ENCODE results near the gene RNF151. TPM values are rescaled to one million over a fixed set of nuclear protein-coding genes. Genes with fewer than 3 reads are reported as not detected.

Gene RNF151
- total RNA-seq, 2 donors from 2014 or later = 0.44 TPM; not detected in 1

- Mint-ChIP-seq H3K4me3 (no peak overlapping the region), H3K36me3 (ENCODE audit: low read depth) (peaks cover 30% of the 10 kb centered on the region), H3K9me3 (no peaks in the 10 kb centered on the region), H3K27ac (no peak overlapping the region), H3K27me3 (ENCODE audit: insufficient read depth) (peaks cover 8% of the 10 kb centered on the region), H3K4me1 (no peaks in the 10 kb centered on the region)
- TF ChIP-seq CTCF (conservative IDR thresholded peaks at IDR 0.05) = no peak
- H3K4me1 ChIP-seq (ENCODE audit: control insufficient read depth, insufficient read depth, low read length) = no peaks in the 10 kb centered on the region
- DNase-seq = no peak
- H3K4me3 ChIP-seq (ENCODE audit: low read length) = no peak overlapping the region
- peaks cover 27% of the 10 kb centered on the region for H3K36me3 ChIP-seq (ENCODE audit: control insufficient read depth, insufficient read depth, low read length)
- 95 to 98% methylated on average over 19 to 26 of the region's 26 CpGs for WGBS, 2 experiments (ENCODE audit: insufficient coverage in 1 of 2, insufficient read length in 1 of 2)
- H3K27ac ChIP-seq (ENCODE audit: low read depth, low read length) = no peak overlapping the region
- no peak overlapping the region for H3K9ac ChIP-seq (ENCODE audit: extremely low read depth, low read length, poor library complexity, severe bottlenecking)
- no peaks in the 10 kb centered on the region for H3K27me3 ChIP-seq (ENCODE audit: control insufficient read depth, insufficient read depth, low read length, poor library complexity, severe bottlenecking)
- no peaks in the 10 kb centered on the region for H3K9me3 ChIP-seq (ENCODE audit: control insufficient read depth, low read length)
Observed at GRCh38 chr16:1997494-1998359, 31.1 kb downstream of the RNF151 start.

- WGBS, 2 experiments (ENCODE audit: insufficient coverage in 1 of 2, insufficient read length in 1 of 2) = 96 to 98% methylated on average over 20 to 27 of the region's 27 CpGs
- Histone ChIP-seq H3K4me1 (ENCODE audit: control insufficient read depth, insufficient read depth, low read length) (no peaks in the 10 kb centered on the region), H3K27ac (ENCODE audit: low read depth, low read length) (no peak overlapping the region), H3K36me3 (ENCODE audit: control insufficient read depth, insufficient read depth, low read length) (peaks cover 34% of the 10 kb centered on the region), H3K9me3 (ENCODE audit: control insufficient read depth, low read length) (no peaks in the 10 kb centered on the region), H3K27me3 (ENCODE audit: control insufficient read depth, insufficient read depth, low read length, poor library complexity, severe bottlenecking) (no peaks in the 10 kb centered on the region), H3K4me3 (ENCODE audit: low read length) (no peak overlapping the region), H3K9ac (ENCODE audit: extremely low read depth, low read length, poor library complexity, severe bottlenecking) (no peak overlapping the region)
- H3K36me3 Mint-ChIP-seq (ENCODE audit: low read depth) = peaks cover 30% of the 10 kb centered on the region
- DNase-seq = no peak
- H3K4me1 Mint-ChIP-seq = no peaks in the 10 kb centered on the region
- no peak for TF ChIP-seq CTCF (conservative IDR thresholded peaks at IDR 0.05)
- no peak overlapping the region for H3K27ac Mint-ChIP-seq
- H3K27me3 Mint-ChIP-seq (ENCODE audit: insufficient read depth) = peaks cover 4% of the 10 kb centered on the region
- H3K9me3 Mint-ChIP-seq = no peaks in the 10 kb centered on the region
- no peak overlapping the region for H3K4me3 Mint-ChIP-seq
Observed at GRCh38 chr16:1998360-1998835, 31.7 kb downstream of the RNF151 start.

- Histone ChIP-seq H3K27me3 (ENCODE audit: control insufficient read depth, insufficient read depth, low read length, poor library complexity, severe bottlenecking) (no peaks in the 10 kb centered on the region), H3K4me3 (ENCODE audit: low read length) (no peak overlapping the region), H3K9ac (ENCODE audit: extremely low read depth, low read length, poor library complexity, severe bottlenecking) (no peak overlapping the region), H3K9me3 (ENCODE audit: control insufficient read depth, low read length) (no peaks in the 10 kb centered on the region), H3K36me3 (ENCODE audit: control insufficient read depth, insufficient read depth, low read length) (peaks cover 36% of the 10 kb centered on the region), H3K27ac (ENCODE audit: low read depth, low read length) (no peak overlapping the region), H3K4me1 (ENCODE audit: control insufficient read depth, insufficient read depth, low read length) (peaks cover 3% of the 10 kb centered on the region)
- no peak for TF ChIP-seq CTCF (conservative IDR thresholded peaks at IDR 0.05)
- no peak for DNase-seq
- no peaks in the 10 kb centered on the region for H3K27me3 Mint-ChIP-seq (ENCODE audit: insufficient read depth)
- 94 to 100% methylated on average over 3 to 39 of the region's 39 CpGs for WGBS, 2 experiments (ENCODE audit: insufficient coverage in 1 of 2, insufficient read length in 1 of 2)
- no peaks in the 10 kb centered on the region for H3K9me3 Mint-ChIP-seq
- H3K36me3 Mint-ChIP-seq (ENCODE audit: low read depth) = peaks cover 30% of the 10 kb centered on the region
- H3K27ac Mint-ChIP-seq = no peak overlapping the region
- H3K4me1 Mint-ChIP-seq = no peaks in the 10 kb centered on the region
- no peak overlapping the region for H3K4me3 Mint-ChIP-seq
Observed at GRCh38 chr16:1998852-1999801, 32.5 kb downstream of the RNF151 start.

Measured in endodermal cell (in vitro differentiated cells).